Ishikawa (cell line): ENCODE data around the gene HOXC5.

Experiments
- CREB1 ChIP-seq: IDR thresholded peaks from 2 replicates; pipeline ENCODE4 v1.6.1; 2012; ENCODE audit warnings: low read depth
- FOXM1 ChIP-seq: IDR thresholded peaks from 2 replicates; pipeline ENCODE4 v1.6.1; 2012; ENCODE audit warnings: low read depth, borderline replicate concordance
- MAX ChIP-seq: IDR thresholded peaks from 2 replicates; pipeline ENCODE4 v1.6.1; 2012
- RAD21 ChIP-seq: IDR thresholded peaks from 2 replicates; pipeline ENCODE4 v1.6.1; 2012; ENCODE audit warnings: low read depth
- REST ChIP-seq: IDR thresholded peaks from 2 replicates; pipeline ENCODE4 v1.6.1; 2012; ENCODE audit warnings: low read depth, mild to moderate bottlenecking
- TAF1 ChIP-seq: IDR thresholded peaks from 2 replicates; pipeline ENCODE4 v1.6.1; 2012; ENCODE audit warnings: low read depth, mild to moderate bottlenecking

- TF ChIP-seq FOXM1 (no peak), CREB1 (no peak), REST (no peak), TAF1 (no peak), MAX (no peak), RAD21 (no peak)
Observed at GRCh38 chr12:54059668-54060067, 26.8 kb downstream of the HOXC5 start.
